ENCODE data around the gene RAX2. TPM values are rescaled to one million over a fixed set of nuclear protein-coding genes. Genes with fewer than 3 reads are reported as not detected.

RAX2 gene
- total and polyA plus RNA-seq, 9 of the 15 experiments (the other 6 are each of a cell fraction or from before 2014, with no cell fraction given), result not detected

DNA sequence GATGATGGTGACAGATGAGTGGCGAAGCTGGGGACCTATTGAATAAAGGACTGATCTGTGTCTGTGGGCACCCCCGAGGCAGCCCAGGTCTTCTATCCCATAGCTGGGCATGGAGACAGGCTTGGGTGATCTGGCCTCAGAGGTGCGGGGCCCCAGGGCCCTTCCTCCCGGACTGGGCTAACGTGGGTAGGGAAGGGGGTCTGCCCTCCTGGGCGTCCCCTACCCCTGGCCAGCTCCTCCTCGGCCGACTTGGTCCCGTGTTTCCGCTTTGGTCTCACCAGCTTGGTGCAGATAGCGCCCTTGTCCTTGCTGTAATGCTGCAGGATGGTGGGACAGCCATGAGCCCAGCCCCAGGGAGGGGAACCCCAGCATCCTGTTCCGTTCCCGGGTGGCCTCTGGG, 10.9 kb upstream of the RAX2 start:
- POLR2A ChIA-PET, result interaction anchor here (0.9 to 1.1 kb wide), 2 partner anchors 8 to 13 kb away, joined by 3 to 4 read pairs; no protein-coding TSS in a partner anchor
- in situ Hi-C loops (cut with MboI), result no loop called here
- FAIRE-seq, result no peak
- TF ChIP-seq ZNF408 (CRISPR knock-in tag; IDR thresholded peaks at IDR 0.05; ENCODE audit: low read depth), result no peak
- TF ChIP-seq HDAC1 (IDR thresholded peaks at IDR 0.05), result no peak
- no peak for TF ChIP-seq ZNF224 (CRISPR knock-in tag; IDR thresholded peaks at IDR 0.05)
- no peak for TF ChIP-seq FIP1L1 (IDR thresholded peaks at IDR 0.05; ENCODE audit: low read depth, low read length, poor library complexity, severe bottlenecking)
- TF ChIP-seq, protein P1, sequence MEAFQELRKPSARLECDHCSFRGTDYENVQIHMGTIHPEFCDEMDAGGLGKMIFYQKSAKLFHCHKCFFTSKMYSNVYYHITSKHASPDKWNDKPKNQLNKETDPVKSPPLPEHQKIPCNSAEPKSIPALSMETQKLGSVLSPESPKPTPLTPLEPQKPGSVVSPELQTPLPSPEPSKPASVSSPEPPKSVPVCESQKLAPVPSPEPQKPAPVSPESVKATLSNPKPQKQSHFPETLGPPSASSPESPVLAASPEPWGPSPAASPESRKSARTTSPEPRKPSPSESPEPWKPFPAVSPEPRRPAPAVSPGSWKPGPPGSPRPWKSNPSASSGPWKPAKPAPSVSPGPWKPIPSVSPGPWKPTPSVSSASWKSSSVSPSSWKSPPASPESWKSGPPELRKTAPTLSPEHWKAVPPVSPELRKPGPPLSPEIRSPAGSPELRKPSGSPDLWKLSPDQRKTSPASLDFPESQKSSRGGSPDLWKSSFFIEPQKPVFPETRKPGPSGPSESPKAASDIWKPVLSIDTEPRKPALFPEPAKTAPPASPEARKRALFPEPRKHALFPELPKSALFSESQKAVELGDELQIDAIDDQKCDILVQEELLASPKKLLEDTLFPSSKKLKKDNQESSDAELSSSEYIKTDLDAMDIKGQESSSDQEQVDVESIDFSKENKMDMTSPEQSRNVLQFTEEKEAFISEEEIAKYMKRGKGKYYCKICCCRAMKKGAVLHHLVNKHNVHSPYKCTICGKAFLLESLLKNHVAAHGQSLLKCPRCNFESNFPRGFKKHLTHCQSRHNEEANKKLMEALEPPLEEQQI (IDR thresholded peaks at IDR 0.05), result no peak
- no peak for TF ChIP-seq ZNF699 (CRISPR knock-in tag; IDR thresholded peaks at IDR 0.05; ENCODE audit: insufficient replicate concordance)
- TF ChIP-seq ZKSCAN3 (CRISPR knock-in tag; IDR thresholded peaks at IDR 0.05), result no peak
- TF ChIP-seq ZC3H11A (IDR thresholded peaks at IDR 0.05; ENCODE audit: low read depth, low read length), result no peak
- no peak for TF ChIP-seq PYGO2 (tag; IDR thresholded peaks at IDR 0.05)
- no peak for TF ChIP-seq MYBL2 (IDR thresholded peaks at IDR 0.05; ENCODE audit: low read depth)
- TF ChIP-seq MYBL2 (CRISPR knock-in tag; IDR thresholded peaks at IDR 0.05; ENCODE audit: borderline replicate concordance), result no peak
- TF ChIP-seq, protein P2, sequence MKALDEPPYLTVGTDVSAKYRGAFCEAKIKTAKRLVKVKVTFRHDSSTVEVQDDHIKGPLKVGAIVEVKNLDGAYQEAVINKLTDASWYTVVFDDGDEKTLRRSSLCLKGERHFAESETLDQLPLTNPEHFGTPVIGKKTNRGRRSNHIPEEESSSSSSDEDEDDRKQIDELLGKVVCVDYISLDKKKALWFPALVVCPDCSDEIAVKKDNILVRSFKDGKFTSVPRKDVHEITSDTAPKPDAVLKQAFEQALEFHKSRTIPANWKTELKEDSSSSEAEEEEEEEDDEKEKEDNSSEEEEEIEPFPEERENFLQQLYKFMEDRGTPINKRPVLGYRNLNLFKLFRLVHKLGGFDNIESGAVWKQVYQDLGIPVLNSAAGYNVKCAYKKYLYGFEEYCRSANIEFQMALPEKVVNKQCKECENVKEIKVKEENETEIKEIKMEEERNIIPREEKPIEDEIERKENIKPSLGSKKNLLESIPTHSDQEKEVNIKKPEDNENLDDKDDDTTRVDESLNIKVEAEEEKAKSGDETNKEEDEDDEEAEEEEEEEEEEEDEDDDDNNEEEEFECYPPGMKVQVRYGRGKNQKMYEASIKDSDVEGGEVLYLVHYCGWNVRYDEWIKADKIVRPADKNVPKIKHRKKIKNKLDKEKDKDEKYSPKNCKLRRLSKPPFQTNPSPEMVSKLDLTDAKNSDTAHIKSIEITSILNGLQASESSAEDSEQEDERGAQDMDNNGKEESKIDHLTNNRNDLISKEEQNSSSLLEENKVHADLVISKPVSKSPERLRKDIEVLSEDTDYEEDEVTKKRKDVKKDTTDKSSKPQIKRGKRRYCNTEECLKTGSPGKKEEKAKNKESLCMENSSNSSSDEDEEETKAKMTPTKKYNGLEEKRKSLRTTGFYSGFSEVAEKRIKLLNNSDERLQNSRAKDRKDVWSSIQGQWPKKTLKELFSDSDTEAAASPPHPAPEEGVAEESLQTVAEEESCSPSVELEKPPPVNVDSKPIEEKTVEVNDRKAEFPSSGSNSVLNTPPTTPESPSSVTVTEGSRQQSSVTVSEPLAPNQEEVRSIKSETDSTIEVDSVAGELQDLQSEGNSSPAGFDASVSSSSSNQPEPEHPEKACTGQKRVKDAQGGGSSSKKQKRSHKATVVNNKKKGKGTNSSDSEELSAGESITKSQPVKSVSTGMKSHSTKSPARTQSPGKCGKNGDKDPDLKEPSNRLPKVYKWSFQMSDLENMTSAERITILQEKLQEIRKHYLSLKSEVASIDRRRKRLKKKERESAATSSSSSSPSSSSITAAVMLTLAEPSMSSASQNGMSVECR (CRISPR knock-in tag; IDR thresholded peaks at IDR 0.05), result no peak
- TF ChIP-seq BCOR (IDR thresholded peaks at IDR 0.05), result no peak
- no peak for TF ChIP-seq THAP12 (CRISPR knock-in tag; IDR thresholded peaks at IDR 0.05)
- no peak for TF ChIP-seq ZNF507 (tag; conservative IDR thresholded peaks at IDR 0.05)

More for the DNA sequence above, 10.9 kb upstream of the RAX2 start:
- Histone ChIP-seq H3K27ac (ENCODE audit: extremely low read depth, low read depth, low read length) (no peak overlapping the region), H4K20me1 (replicated peaks; ENCODE audit: control insufficient read depth, insufficient read depth, low read length) (no peaks in the 10 kb centered on the region), H3K27me3 (ENCODE audit: control insufficient read depth in 2 of 2, insufficient read depth in 2 of 2, low read length in 2 of 2) (no peaks in the 10 kb centered on the region), H3K4me3 (no peak overlapping the region), H3K9ac (ENCODE audit: insufficient read depth in 1 of 2, low read depth in 2 of 2, low read length in 2 of 2) (no peak overlapping the region), H3K9me1 (ENCODE audit: control insufficient read depth, insufficient read depth, low read length) (no peaks in the 10 kb centered on the region), H3K9me3 (replicated peaks; ENCODE audit: control insufficient read depth, insufficient read depth, low read depth, low read length) (peaks cover 20% of the 10 kb centered on the region), H3K36me3 (ENCODE audit: control insufficient read depth, insufficient read depth, low read length) (peaks cover 28% of the 10 kb centered on the region; the same call in 2 of the 3 replicates), H3K79me2 (ENCODE audit: control insufficient read depth, insufficient read depth, low read length) (peaks cover 18% of the 10 kb centered on the region), H3K4me2 (ENCODE audit: insufficient read depth, low read length) (no peak overlapping the region), H2AFZ (ENCODE audit: low read depth, low read length) (no peak overlapping the region), H3K4me1 (replicated peaks in 1 of 2; ENCODE audit: control insufficient read depth in 2 of 2, insufficient read depth in 2 of 2, low read length in 2 of 2) (peaks cover 0 to 47% of the 10 kb centered on the region in 2 experiments; a peak in 2 of 5 replicates)
- no peak for DNase-seq (ENCODE audit: extremely low read depth in 1 of 4, low spot score in 3 of 4)
- intact Hi-C loops (cut with micrococcal nuclease), result loop anchor here (10.0 kb wide), 1 partner anchor 62 kb away; no protein-coding TSS in a partner anchor
- BruUV-seq (replicated peaks), result no TSS peak
- 93% methylated on average over 8 of the region's 13 CpGs for WGBS (ENCODE audit: insufficient coverage, low coverage, missing lambda C conversion rate)
- no peak for ATAC-seq
- CTCF ChIA-PET (ENCODE audit: low intra/inter-chr PET ratio), result no interaction called here

All from K562 (cell line).